Measurements from ENCODE around the gene WDR6. TPM values are rescaled to one million over a fixed set of nuclear protein-coding genes. Genes with fewer than 3 reads are reported as not detected.

The WDR6 gene
- total and polyA plus RNA-seq, 4 donors, result 80.3 to 138 (median 109) TPM

GRCh38 chr3:49021813-49022687 is 14.9 kb downstream of the WDR6 start, which contains the start of gene NDUFAF3:
NDUFAF3 (plus strand) TSS chr3:49022121; CDS start chr3:49022145, 24 bp downstream.
- H3K4me1 ChIP-seq (ENCODE audit: control insufficient read depth in 5 of 5, insufficient read depth in 5 of 5, low read length in 5 of 5), result peaks cover 6 to 32% (median 12%) of the 10 kb centered on the region in 5 donors
- H3K27me3 ChIP-seq (ENCODE audit: control insufficient read depth in 3 of 3, insufficient read depth in 3 of 3, low read length in 2 of 3), result no peaks in the 10 kb centered on the region
- H3K9me3 ChIP-seq (ENCODE audit: control insufficient read depth in 4 of 4, insufficient read depth in 3 of 4, low read length in 3 of 4), result no peaks in the 10 kb centered on the region
- WGBS, 2 donors, result 1% methylated on average over 79 to 83 of the region's 83 CpGs
- TF ChIP-seq CTCF (IDR thresholded peaks at IDR 0.05; ENCODE audit: control extremely low read depth, extremely low read depth), result peak; percentile 76
- H3K27ac ChIP-seq (ENCODE audit: low read depth in 1 of 2, low read length in 1 of 2), result peak within 1 kb of the TSS; percentile 99 to 100
- peaks cover 7 to 34% (median 31%) of the 10 kb centered on the region in 4 donors for H3K36me3 ChIP-seq (ENCODE audit: control insufficient read depth in 4 of 4, insufficient read depth in 4 of 4, low read length in 4 of 4)
- peak within 1 kb of the TSS; percentile 85 to 95 for H3K9ac ChIP-seq (ENCODE audit: insufficient read depth in 1 of 2, low read length in 2 of 2)
- ATAC-seq (ENCODE audit: insufficient read depth, low FRiP score) (peak; percentile 86), DNase-seq (peak; percentile 94 to 95 (median 95))
- H3K4me3 ChIP-seq, result peak within 1 kb of the TSS; percentile 96

- ATAC-seq (ENCODE audit: insufficient read depth, low FRiP score), result no peak
- no peak for DNase-seq
- peaks cover 7 to 37% (median 32%) of the 10 kb centered on the region in 4 donors for H3K36me3 ChIP-seq (ENCODE audit: control insufficient read depth in 4 of 4, insufficient read depth in 4 of 4, low read length in 4 of 4)
- no peaks in the 10 kb centered on the region for H3K27me3 ChIP-seq (ENCODE audit: control insufficient read depth in 3 of 3, insufficient read depth in 3 of 3, low read length in 2 of 3)
- 23 to 31% methylated on average over 12 of the region's 12 CpGs for WGBS, 2 donors
- no peaks in the 10 kb centered on the region for H3K9me3 ChIP-seq (ENCODE audit: control insufficient read depth in 4 of 4, insufficient read depth in 3 of 4, low read length in 3 of 4)
- TF ChIP-seq CTCF (IDR thresholded peaks at IDR 0.05; ENCODE audit: control extremely low read depth, extremely low read depth), result no peak
- H3K27ac ChIP-seq (ENCODE audit: low read depth in 1 of 2, low read length in 1 of 2), result peak overlapping the region; percentile 99 to 100
- H3K4me3 ChIP-seq, result peak overlapping the region; percentile 96
- peaks cover 0 to 26% (median 12%) of the 10 kb centered on the region in 5 donors for H3K4me1 ChIP-seq (ENCODE audit: control insufficient read depth in 5 of 5, insufficient read depth in 5 of 5, low read length in 5 of 5)
- H3K9ac ChIP-seq (ENCODE audit: insufficient read depth in 1 of 2, low read length in 2 of 2), result peak overlapping the region; percentile 85 to 95
Measured at GRCh38 chr3:49022688-49023171, 15.5 kb downstream of the WDR6 start.

- no peak for DNase-seq
- Histone ChIP-seq H3K4me3 (no peak overlapping the region), H3K4me1 (ENCODE audit: control insufficient read depth in 5 of 5, insufficient read depth in 5 of 5, low read length in 5 of 5) (peaks cover 7 to 33% (median 17%) of the 10 kb centered on the region in 5 donors), H3K9ac (ENCODE audit: insufficient read depth in 1 of 2, low read length in 2 of 2) (no peak overlapping the region), H3K36me3 (ENCODE audit: control insufficient read depth in 4 of 4, insufficient read depth in 4 of 4, low read length in 4 of 4) (peaks cover 7 to 39% (median 32%) of the 10 kb centered on the region in 4 donors), H3K9me3 (ENCODE audit: control insufficient read depth in 4 of 4, insufficient read depth in 3 of 4, low read length in 3 of 4) (no peaks in the 10 kb centered on the region), H3K27me3 (ENCODE audit: control insufficient read depth in 3 of 3, insufficient read depth in 3 of 3, low read length in 2 of 3) (no peaks in the 10 kb centered on the region), H3K27ac (ENCODE audit: low read depth in 1 of 2, low read length in 1 of 2) (no peak overlapping the region)
- TF ChIP-seq CTCF (IDR thresholded peaks at IDR 0.05; ENCODE audit: control extremely low read depth, extremely low read depth), result no peak
- ATAC-seq (ENCODE audit: insufficient read depth, low FRiP score), result no peak
- WGBS, 2 donors, result 92 to 94% methylated on average over 4 of the region's 4 CpGs
Measured at GRCh38 chr3:49023775-49024174, 16.6 kb downstream of the WDR6 start.

Measured in lung (tissue), 12 donors.